HG02642 (cell line): Measurements from ENCODE around the gene ILDR1.

Source experiments
- ATAC-seq: cut with Tn5 transposase; IDR thresholded peaks from one replicate; pipeline ENCODE4 v1.9.1; 2021; ENCODE audit warnings: mild to moderate bottlenecking; ENCODE audit not compliant: unreplicated experiment, poor library complexity

The ILDR1 gene

GRCh38 chr3:122021037-122021436 lies 1.0 kb downstream of the ILDR1 start:
- no peak for ATAC-seq

GRCh38 chr3:122019493-122019892 lies 2.6 kb downstream of the ILDR1 start:
- ATAC-seq, result no peak

- ATAC-seq, result peak; percentile 85
Observed at GRCh38 chr3:122014741-122015140, 7.3 kb downstream of the ILDR1 start.

DNA sequence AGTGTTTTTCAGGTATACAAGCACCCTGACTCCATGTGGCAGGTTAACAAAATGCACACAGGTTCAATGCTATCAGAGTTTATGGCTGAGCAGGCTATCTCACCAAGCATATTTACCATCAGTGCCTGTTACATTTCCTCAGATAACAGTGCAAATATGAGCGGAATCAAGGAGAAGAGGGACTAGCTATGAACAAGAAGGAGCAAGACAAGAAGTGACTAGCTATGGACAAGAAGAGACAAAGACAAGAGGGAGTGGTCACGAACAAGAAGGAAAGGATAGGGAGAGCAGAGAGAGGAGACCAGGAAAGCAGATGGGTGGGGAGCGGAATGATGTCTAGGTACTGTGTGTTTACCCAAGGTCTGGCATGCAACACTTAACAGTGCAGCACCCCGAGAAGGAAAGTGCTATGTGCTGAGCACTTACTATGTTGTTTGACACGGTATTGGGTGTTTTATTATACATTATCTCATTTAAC lies 8.6 kb downstream of the ILDR1 start:
- no peak for ATAC-seq

- no peak for ATAC-seq
Observed at GRCh38 chr3:122012821-122013220, 9.2 kb downstream of the ILDR1 start.

DNA sequence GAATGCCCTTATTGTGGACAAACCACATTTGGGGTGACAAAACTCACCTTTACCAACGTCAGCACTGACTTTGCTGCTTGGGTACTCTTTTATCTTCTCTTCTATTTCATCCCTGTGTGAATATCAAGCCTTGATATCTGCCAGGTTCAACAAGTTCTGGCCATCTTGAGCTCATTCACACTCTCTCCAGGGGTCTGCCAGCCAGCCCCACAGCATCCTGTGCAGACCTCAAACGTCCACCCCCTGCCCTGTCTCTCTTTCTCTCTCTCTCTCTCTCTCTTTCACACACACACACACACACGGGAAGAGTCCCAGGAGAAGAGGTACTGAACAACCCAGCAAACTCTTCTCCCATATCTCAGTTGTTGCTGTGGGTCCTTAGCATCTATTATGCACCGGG lies 10.7 kb downstream of the ILDR1 start:
- ATAC-seq, result no peak

GRCh38 chr3:122010506-122010905 lies 11.5 kb downstream of the ILDR1 start:
- ATAC-seq, result no peak

DNA sequence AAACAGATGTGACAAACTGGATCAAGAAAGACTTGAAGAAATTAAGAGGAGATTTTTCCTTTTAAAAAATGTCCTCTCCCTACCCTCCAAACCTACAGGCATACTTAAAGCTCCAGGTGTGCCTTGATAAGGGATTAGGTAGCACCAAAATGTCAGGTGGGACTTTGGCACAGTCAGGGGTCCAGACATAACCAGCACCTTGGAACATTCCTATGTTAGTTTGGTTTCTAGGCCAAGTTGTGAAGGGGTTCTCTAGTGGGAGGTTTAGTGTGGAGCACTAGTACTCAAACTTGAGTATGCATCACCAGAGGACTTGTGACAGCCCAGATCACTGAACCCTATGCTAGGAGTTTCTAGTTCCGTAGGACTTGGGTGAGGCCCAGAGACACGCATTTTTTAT lies 13.9 kb downstream of the ILDR1 start:
- no peak for ATAC-seq

- no peak for ATAC-seq
Observed at GRCh38 chr3:122006267-122006666, 15.8 kb downstream of the ILDR1 start.

GRCh38 chr3:122004991-122005565 lies 17.0 kb downstream of the ILDR1 start:
- ATAC-seq, result peak; percentile 51

DNA sequence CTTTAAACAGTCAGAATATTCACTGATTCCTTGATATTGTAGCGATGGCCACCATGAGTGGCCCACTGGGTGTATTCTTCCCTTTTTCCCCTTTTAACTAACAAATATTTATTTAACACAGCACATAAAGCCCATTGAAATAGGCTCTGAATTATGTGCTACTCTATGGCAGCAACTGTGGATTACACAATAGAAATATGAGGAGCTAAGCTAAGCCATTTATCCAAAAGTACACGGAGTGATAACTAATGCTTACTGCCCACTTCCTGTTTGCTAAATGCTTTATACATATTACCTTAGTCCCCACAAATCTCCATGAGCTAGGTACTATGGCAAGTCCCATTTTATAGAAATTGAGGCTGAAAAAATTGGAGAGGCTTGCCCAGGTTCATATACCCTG lies 17.9 kb downstream of the ILDR1 start:
- ATAC-seq, result no peak

GRCh38 chr3:122003606-122004005 lies 18.4 kb downstream of the ILDR1 start:
- ATAC-seq, result no peak

DNA sequence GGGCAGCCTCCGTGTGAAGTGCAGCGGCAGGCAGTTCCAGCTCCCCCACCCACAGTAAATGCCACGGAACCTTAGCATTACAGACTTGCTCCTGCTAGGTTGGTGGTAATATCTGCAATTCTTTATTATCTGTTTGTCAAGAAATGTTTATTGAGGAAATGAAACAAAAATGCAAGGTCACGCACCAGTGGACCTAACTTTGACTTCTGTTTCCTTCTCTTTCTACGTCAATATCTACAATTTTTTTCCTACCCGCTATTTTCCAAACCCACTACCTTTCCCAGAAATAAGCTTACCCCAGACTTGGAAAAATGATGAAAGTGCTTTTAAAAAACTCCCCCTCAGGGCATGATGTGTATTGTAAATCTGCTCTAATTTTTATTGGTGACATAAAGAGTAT lies 18.9 kb downstream of the ILDR1 start:
- no peak for ATAC-seq

DNA sequence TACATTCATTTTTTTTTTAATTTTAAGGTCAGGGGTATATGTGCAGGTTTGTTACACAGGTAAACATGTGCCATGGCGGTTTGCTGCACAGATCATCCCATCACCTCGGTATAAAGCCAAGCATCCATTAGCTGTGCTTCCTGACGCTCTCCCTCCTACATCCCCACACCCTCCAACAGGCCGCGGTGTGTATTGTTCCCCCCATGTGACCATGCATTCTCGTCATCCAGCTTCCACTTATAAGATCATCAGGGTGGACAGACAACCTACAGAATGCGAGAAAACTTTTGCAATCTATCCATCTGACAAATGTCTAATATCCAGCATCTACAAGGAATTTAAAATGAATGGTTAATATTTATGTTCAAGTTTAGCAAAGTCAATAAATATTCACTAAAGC lies 19.4 kb downstream of the ILDR1 start:
- no peak for ATAC-seq

- no peak for ATAC-seq
Observed at GRCh38 chr3:122001892-122002291, 20.2 kb downstream of the ILDR1 start.

GRCh38 chr3:122000936-122001605 lies 21.0 kb downstream of the ILDR1 start:
- ATAC-seq, result no peak

GRCh38 chr3:121999931-122000330 lies 22.1 kb downstream of the ILDR1 start:
- no peak for ATAC-seq

DNA sequence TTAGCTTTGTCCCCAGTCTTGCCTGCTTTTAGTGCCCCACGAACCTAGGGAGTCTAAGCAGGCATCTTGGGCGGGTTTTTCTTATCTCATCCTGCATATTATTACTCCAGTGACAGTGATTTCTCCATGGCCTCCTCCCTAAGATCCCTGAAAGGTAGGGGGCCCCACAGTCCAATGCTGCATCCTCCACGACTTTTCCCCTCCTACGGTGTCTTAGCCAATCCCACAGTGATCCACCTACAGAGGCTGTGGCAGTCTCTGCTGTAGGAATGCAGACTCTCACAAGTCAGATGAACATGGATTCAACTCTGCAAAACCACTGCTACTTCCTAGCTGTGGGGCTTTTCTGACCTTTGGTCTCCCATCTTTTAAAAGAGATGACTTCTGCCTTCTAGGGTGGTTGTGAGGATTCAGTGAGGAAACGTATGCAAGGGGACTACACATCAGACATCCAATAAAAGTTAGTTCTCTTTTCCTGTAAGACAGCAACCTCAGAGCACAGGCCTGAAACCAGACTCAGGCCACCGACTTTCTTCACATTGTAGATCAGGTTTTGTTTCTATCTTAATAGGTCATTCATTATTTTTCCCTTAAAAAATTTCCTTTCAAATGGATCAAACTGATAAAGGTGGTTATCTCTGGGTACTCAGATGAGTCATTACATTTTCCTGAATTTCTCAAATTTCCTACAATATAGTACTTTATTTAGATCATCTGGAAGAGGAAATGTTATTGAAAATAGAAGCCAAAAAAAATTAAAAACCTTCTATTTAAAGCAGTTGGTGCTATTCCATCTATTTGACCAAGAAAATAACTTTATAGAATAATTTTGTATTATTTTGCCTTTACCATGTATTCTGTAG lies 23.2 kb downstream of the ILDR1 start:
- ATAC-seq, result no peak

- peak; percentile 32 for ATAC-seq
Observed at GRCh38 chr3:121998030-121998580, 23.9 kb downstream of the ILDR1 start.

DNA sequence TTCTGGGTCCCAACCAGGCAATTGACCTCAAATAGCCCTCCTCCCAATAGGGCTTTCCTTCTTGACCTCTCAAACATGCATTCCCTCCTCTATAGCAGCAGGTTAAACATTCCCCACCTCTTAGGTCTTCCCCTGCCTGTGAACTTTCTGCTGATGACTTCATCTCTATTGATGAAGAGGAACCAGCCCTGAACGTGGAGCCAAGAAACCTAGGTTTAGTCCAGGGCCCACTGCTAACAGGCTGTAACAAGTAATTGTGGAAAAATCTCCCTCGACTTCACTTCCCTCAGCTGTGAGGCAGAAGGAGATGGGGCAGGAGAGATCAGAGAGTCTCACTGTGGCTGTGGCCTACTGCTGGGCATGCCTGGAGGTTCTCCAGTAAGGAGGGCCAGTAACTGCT lies 24.7 kb downstream of the ILDR1 start:
- ATAC-seq, result no peak

GRCh38 chr3:121996441-121996840 lies 25.6 kb downstream of the ILDR1 start:
- ATAC-seq, result no peak
